ENCODE data around the gene PAX5. TPM values are rescaled to one million over a fixed set of nuclear protein-coding genes. Genes with fewer than 3 reads are reported as not detected.

Gene PAX5
- total RNA-seq, 1 experiment from 2014 or later = 0.39 TPM

GRCh38 chr9:37066139-37066725 is 32.2 kb upstream of the PAX5 start:
- H3K4me1 Mint-ChIP-seq = peaks cover 3 to 10% of the 10 kb centered on the region in 2 experiments; a peak in 2 of 4 replicates
- WGBS (ENCODE audit: extremely low coverage, insufficient read length, low lambda C conversion rate) = no CpG with 5 or more reads among the region's 3 CpGs
- no peaks in the 10 kb centered on the region for H3K4me1 ChIP-seq (ENCODE audit: insufficient read depth, low read length)
- TF ChIP-seq, protein P1, sequence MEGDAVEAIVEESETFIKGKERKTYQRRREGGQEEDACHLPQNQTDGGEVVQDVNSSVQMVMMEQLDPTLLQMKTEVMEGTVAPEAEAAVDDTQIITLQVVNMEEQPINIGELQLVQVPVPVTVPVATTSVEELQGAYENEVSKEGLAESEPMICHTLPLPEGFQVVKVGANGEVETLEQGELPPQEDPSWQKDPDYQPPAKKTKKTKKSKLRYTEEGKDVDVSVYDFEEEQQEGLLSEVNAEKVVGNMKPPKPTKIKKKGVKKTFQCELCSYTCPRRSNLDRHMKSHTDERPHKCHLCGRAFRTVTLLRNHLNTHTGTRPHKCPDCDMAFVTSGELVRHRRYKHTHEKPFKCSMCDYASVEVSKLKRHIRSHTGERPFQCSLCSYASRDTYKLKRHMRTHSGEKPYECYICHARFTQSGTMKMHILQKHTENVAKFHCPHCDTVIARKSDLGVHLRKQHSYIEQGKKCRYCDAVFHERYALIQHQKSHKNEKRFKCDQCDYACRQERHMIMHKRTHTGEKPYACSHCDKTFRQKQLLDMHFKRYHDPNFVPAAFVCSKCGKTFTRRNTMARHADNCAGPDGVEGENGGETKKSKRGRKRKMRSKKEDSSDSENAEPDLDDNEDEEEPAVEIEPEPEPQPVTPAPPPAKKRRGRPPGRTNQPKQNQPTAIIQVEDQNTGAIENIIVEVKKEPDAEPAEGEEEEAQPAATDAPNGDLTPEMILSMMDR (conservative IDR thresholded peaks at IDR 0.05) = no peak
- H3K79me2 ChIP-seq (ENCODE audit: insufficient read depth, low read length) = no peaks in the 10 kb centered on the region
- H2AK5ac ChIP-seq (ENCODE audit: insufficient read length, low read length) = no peak overlapping the region
- H3K27ac Mint-ChIP-seq = no peak overlapping the region
- no peak overlapping the region for H4K8ac ChIP-seq (replicated peaks; ENCODE audit: insufficient read length, low read depth, low read length)
- no peak overlapping the region for H3K27ac ChIP-seq (ENCODE audit: insufficient read length, low read depth, low read length)
- no peak overlapping the region for H2BK5ac ChIP-seq (ENCODE audit: insufficient read length, low read length)
- no peak overlapping the region for H4K91ac ChIP-seq (ENCODE audit: insufficient read length, low read depth, low read length)
- no peak overlapping the region for H4K5ac ChIP-seq (ENCODE audit: insufficient read length, low read depth, low read length)
- H3K18ac ChIP-seq (ENCODE audit: insufficient read length, low read depth, low read length) = no peak overlapping the region
- H2BK12ac ChIP-seq (ENCODE audit: insufficient read length, low read depth, low read length) = no peak overlapping the region
- H4K20me1 ChIP-seq (ENCODE audit: control insufficient read depth, insufficient read depth, insufficient read length) = no peaks in the 10 kb centered on the region
- H2BK15ac ChIP-seq (ENCODE audit: low read depth, low read length) = no peak overlapping the region
- no peak overlapping the region for H3K56ac ChIP-seq (ENCODE audit: insufficient read length, low read depth, low read length)
- peaks cover 24% of the 10 kb centered on the region for H3K27me3 Mint-ChIP-seq (ENCODE audit: low read depth)
- no peaks in the 10 kb centered on the region for H3K9me3 ChIP-seq (ENCODE audit: control insufficient read depth, low read depth, low read length)
- H3K23ac ChIP-seq (ENCODE audit: insufficient read length, low read depth, low read length) = no peak overlapping the region
- H3K23me2 ChIP-seq (ENCODE audit: insufficient read length, low read depth, low read length, poor library complexity, severe bottlenecking) = no peaks in the 10 kb centered on the region
- H3K4ac ChIP-seq (ENCODE audit: low read depth, low read length) = no peak overlapping the region
- no peaks in the 10 kb centered on the region for H3K79me1 ChIP-seq (ENCODE audit: insufficient read depth, low read depth, low read length, poor library complexity, severe bottlenecking)
- no peaks in the 10 kb centered on the region for H3K27me3 ChIP-seq (ENCODE audit: insufficient read depth, low read length)
- H3K36me3 Mint-ChIP-seq (ENCODE audit: insufficient read depth in 1 of 3, low read depth in 3 of 3) = no peaks in the 10 kb centered on the region
- DNase-seq = no peak
- H2BK20ac ChIP-seq (ENCODE audit: low read depth, low read length, poor library complexity, severe bottlenecking) = no peak overlapping the region
- no peak overlapping the region for H3T11ph ChIP-seq (ENCODE audit: low read length)
- H2BK120ac ChIP-seq (ENCODE audit: low read depth, low read length, poor library complexity, severe bottlenecking) = no peak overlapping the region
- H3K14ac ChIP-seq (ENCODE audit: insufficient read depth, low read length) = no peak overlapping the region
- no peak overlapping the region for H3K4me3 Mint-ChIP-seq
- H3K4me2 ChIP-seq (ENCODE audit: insufficient read depth, insufficient read length, low read length) = no peak overlapping the region
- H3K9me3 Mint-ChIP-seq = peaks cover 0 to 3% of the 10 kb centered on the region in 2 experiments; a peak in 1 of 5 replicates
- H3K9ac ChIP-seq (ENCODE audit: extremely low read depth, insufficient read length, low read length) = no peak overlapping the region
- H2AFZ ChIP-seq (ENCODE audit: low read length) = no peak overlapping the region
